Measurements from ENCODE around the gene LLGL2.
"Not testable (repeated sequence)": the region's sequence is repeated elsewhere in the genome, so short reads cannot be mapped to it uniquely, and the experiment has no call there.

Gene LLGL2

GRCh38 chr17:75587675-75588595 is 62.4 kb downstream of the LLGL2 start, which contains the start of gene MYO15B:
Gene MYO15B (plus strand): TSS chr17:75587800. CDS start chr17:75588058, 258 bp downstream.
- Histone ChIP-seq H3K9me3 (no peaks in the 10 kb centered on the region), H3K27ac (peak within 1 kb of the TSS; percentile 98), H3K27me3 (no peaks in the 10 kb centered on the region), H3K9ac (peak within 1 kb of the TSS; percentile 98), H3K4me1 (peaks cover 66% of the 10 kb centered on the region), H3K4me3 (peak within 1 kb of the TSS; percentile 90), H4K20me1 (peaks cover 35% of the 10 kb centered on the region), H3K36me3 (peaks cover 31% of the 10 kb centered on the region), H3K4me2 (peak within 1 kb of the TSS; percentile 98)
- no peak for TF ChIP-seq Cebpa-rat (IDR thresholded peaks at IDR 0.05)

DNA sequence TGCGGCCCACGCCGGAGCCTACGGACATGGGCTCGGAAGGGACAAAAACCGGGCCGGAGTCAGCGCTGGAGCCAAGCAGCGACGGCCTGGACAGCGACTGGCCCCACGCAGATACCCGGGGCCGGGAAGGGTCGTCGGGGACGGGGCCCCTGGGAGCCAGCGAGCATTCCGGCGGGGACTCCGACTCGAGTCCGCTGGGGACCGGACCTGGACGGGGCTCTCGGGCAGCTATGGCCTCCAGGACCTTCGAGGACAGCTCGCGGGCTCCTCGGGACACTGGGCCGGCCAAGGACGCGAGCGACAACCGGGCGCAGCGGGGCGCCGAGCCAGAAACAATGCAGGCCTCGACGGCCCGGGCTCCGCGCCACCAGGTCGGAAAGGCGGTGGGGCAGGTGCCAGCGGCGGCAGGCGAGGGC is 63.1 kb downstream of the LLGL2 start:
- Histone ChIP-seq H3K27me3 (no peaks in the 10 kb centered on the region), H3K36me3 (peaks cover 33% of the 10 kb centered on the region), H3K9ac (peak overlapping the region; percentile 98), H3K27ac (peak overlapping the region; percentile 98), H3K4me1 (peaks cover 59% of the 10 kb centered on the region), H4K20me1 (peaks cover 36% of the 10 kb centered on the region), H3K9me3 (no peaks in the 10 kb centered on the region), H3K4me3 (peak overlapping the region; percentile 90), H3K4me2 (peak overlapping the region; percentile 98)
- TF ChIP-seq Cebpa-rat (IDR thresholded peaks at IDR 0.05): no peak

DNA sequence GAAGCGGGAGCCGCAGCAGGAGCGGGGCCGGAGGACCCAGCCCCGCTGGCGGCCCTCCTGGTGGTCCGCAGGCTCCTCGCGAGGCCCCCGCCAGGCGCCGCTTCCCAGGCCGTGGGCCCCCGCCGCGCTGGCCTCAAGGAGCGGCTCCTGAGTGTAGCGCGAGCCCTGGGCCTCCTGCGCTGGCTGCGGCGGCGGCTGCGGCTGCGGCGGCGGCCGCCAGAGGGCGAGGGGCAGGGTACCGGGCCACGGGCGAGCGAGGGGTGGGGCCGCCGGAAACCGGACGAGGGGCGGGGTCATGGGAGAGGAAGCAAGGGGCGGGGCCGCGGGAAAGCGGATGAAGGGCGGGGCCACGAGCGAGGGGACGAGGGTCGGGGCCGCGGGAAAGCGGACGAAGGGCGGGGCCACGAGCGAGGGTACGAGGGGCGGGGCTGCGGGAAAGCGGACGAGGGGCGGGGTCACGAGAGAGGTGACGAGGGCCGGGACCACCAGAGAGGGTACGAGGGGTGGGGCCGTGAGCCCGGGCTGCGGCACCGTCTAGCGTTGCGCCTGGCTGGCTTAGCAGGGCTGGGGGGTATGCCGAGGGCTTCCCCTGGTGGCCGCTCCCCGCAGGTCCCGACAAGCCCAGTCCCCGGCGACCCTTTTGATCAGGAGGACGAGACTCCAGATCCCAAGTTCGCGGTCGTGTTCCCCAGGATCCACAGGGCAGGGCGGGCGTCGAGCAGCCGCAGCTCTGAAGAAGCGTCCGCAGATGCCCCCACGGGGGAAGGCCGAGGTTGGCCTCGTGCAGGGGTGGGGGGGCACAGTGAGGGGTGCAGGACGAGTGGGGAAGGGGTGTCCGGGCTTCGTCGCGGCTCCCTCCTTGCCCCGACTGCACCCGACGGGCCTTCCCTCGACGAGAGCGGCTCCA is 63.8 kb downstream of the LLGL2 start:
- H3K4me2 ChIP-seq: peak overlapping the region; percentile 98
- no peak for TF ChIP-seq Cebpa-rat (IDR thresholded peaks at IDR 0.05)
- H3K4me3 ChIP-seq: peak overlapping the region; percentile 90
- H3K27me3 ChIP-seq: no peaks in the 10 kb centered on the region
- peak overlapping the region; percentile 98 for H3K27ac ChIP-seq
- peaks cover 39% of the 10 kb centered on the region for H3K36me3 ChIP-seq
- peaks cover 42% of the 10 kb centered on the region for H4K20me1 ChIP-seq
- peak overlapping the region; percentile 98 for H3K9ac ChIP-seq
- H3K4me1 ChIP-seq: peaks cover 53% of the 10 kb centered on the region
- no peaks in the 10 kb centered on the region for H3K9me3 ChIP-seq

DNA sequence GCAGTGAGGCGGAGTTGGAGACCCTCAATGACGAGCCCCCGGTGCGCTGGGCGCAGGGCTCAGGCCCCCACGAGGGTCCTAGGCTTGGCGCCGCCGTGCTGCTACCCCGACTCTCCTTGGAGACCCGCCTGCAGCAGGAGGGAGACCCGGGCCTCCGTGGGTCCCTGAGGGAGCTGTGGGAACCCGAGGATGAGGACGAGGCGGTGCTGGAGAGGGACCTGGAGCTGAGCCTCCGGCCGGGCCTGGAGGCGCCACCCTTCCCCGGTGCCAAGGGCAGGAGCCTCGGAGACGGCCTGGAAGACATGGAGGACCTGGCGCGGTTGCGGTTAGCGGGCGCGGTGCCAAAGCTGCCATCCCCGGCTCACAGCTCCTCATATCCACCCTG is 64.4 kb downstream of the LLGL2 start:
- no peaks in the 10 kb centered on the region for H3K27me3 ChIP-seq
- H3K4me2 ChIP-seq: peak overlapping the region; percentile 96
- TF ChIP-seq Cebpa-rat (IDR thresholded peaks at IDR 0.05): no peak
- H4K20me1 ChIP-seq: peaks cover 49% of the 10 kb centered on the region
- peaks cover 46% of the 10 kb centered on the region for H3K4me1 ChIP-seq
- H3K4me3 ChIP-seq: peak overlapping the region; percentile 90
- no peaks in the 10 kb centered on the region for H3K9me3 ChIP-seq
- H3K9ac ChIP-seq: peak overlapping the region; percentile 76
- H3K36me3 ChIP-seq: peaks cover 45% of the 10 kb centered on the region
- H3K27ac ChIP-seq: peak overlapping the region; percentile 79

DNA sequence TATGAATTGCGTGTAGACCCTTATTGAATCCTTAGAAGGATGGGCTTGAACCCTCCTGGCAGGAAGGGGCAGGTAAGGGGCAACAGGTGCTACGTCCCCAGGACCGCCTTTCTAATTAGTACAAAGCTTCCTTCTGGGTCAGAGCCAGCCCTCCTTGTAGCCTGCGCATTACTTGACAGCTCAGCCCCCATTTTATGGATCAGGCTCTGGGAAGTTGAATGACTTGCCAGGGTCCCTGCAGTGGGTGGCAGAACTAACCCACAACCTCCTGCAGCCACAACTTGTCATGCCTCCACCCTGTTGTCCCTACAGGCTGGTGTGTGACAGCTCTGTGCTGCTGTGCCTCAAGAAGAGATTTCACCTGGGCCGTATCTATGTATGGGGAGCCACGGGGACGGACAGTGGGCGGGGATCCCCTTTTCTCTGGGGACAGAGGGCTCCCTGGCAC is 64.8 kb downstream of the LLGL2 start:
- H3K4me2 ChIP-seq: peak overlapping the region; percentile 96
- no peaks in the 10 kb centered on the region for H3K9me3 ChIP-seq
- H3K9ac ChIP-seq: peak overlapping the region; percentile 76
- peaks cover 53% of the 10 kb centered on the region for H4K20me1 ChIP-seq
- peaks cover 49% of the 10 kb centered on the region for H3K36me3 ChIP-seq
- peak overlapping the region; percentile 90 for H3K4me3 ChIP-seq
- peaks cover 42% of the 10 kb centered on the region for H3K4me1 ChIP-seq
- H3K27ac ChIP-seq: peak overlapping the region; percentile 37; the same call in 1 of the 2 replicates
- TF ChIP-seq Cebpa-rat (IDR thresholded peaks at IDR 0.05): no peak
- H3K27me3 ChIP-seq: no peaks in the 10 kb centered on the region

DNA sequence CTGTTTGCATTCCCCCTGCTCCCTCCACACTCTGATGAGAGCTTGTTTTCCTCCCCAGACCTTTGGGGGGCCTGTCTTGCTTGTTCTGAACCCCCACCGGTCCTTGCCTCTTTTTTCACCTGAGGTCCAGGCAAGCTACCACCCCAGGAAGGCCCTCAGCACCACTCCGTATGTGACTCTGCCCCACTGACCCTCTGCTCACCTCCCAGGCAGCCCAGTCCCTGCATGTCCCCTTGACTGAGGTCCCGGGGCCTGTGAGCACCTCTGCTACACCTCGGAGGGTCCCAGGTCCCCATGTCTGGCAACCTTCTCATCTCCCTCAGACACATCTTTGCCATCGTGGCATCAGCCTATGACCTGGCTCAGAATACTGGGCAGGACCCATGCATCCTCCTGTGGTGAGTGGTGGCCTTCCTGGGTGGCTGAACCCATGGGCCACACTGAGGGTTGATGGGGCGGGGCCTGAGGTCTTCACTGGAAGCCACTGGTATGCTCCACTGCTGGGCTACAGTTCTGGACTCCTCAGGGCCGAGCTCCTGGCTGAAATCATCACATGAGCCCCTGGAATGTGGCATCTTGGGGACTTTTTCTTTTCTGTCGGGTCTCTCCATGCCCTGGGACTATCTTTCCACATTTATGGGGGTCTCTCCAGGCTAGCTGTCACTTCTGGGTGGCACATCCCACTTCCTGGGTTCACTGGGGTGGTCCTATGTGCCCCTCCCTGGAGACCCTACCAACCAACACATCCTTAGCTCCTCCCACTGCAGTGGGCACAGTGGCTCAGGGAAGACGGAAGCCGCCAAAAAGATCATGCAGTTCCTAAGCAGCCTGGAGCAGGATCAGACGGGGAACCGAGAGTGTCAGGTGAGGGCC is 65.6 kb downstream of the LLGL2 start:
- Histone ChIP-seq H3K27me3 (no peaks in the 10 kb centered on the region), H3K4me3 (peak overlapping the region; percentile 90; the same call in 1 of the 2 replicates), H3K27ac (peak overlapping the region; percentile 37; the same call in 1 of the 2 replicates), H3K4me2 (peak overlapping the region; percentile 96), H4K20me1 (peaks cover 61% of the 10 kb centered on the region), H3K4me1 (peaks cover 37% of the 10 kb centered on the region), H3K9ac (peak overlapping the region; percentile 76; the same call in 1 of the 2 replicates), H3K9me3 (no peaks in the 10 kb centered on the region), H3K36me3 (peaks cover 57% of the 10 kb centered on the region)
- TF ChIP-seq Cebpa-rat (IDR thresholded peaks at IDR 0.05): no peak

- no peaks in the 10 kb centered on the region for H3K9me3 ChIP-seq
- H3K27me3 ChIP-seq: no peaks in the 10 kb centered on the region
- H3K4me3 ChIP-seq: no peak overlapping the region
- TF ChIP-seq Cebpa-rat (IDR thresholded peaks at IDR 0.05): no peak
- H3K27ac ChIP-seq: no peak overlapping the region
- H3K4me1 ChIP-seq: peaks cover 35% of the 10 kb centered on the region
- peaks cover 64% of the 10 kb centered on the region for H3K36me3 ChIP-seq
- H4K20me1 ChIP-seq: peaks cover 68% of the 10 kb centered on the region
- H3K4me2 ChIP-seq: no peak overlapping the region
- no peak overlapping the region for H3K9ac ChIP-seq
Measured at GRCh38 chr17:75591722-75592302, 66.3 kb downstream of the LLGL2 start.

DNA sequence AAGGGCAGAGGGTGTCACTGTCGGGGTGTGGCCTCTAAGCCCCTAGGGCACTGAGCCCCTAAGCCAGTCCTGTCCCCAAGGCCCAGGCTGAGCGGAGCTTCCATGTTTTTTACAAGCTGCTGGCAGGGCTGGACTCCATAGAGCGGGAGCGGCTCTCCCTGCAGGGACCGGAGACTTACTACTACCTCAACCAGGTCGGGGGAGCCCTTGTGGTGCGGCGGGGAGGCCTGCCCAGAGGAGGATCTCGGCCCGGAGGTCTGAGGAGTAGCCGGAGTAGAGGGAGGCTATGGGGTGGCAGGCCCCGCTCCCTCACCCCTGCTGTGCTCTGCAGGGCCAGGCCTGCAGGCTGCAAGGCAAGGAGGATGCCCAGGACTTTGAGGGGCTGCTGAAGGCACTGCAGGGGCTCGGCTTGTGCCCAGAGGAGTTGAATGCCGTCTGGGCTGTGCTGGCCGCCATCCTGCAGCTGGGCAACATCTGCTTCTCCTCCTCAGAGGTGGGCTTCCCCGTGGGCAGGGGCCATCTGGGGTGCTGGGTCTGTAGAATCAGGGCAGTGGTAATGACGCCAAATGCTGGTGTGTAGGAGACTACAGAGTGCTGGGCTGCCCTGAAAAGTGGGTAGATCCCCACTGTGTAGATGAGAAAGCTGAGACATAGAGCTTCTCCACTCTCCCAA is 67.0 kb downstream of the LLGL2 start:
- no peaks in the 10 kb centered on the region for H3K27me3 ChIP-seq
- no peak overlapping the region for H3K4me2 ChIP-seq
- peaks cover 75% of the 10 kb centered on the region for H4K20me1 ChIP-seq
- peaks cover 28% of the 10 kb centered on the region for H3K4me1 ChIP-seq
- H3K4me3 ChIP-seq: no peak overlapping the region
- H3K9me3 ChIP-seq: no peaks in the 10 kb centered on the region
- no peak overlapping the region for H3K27ac ChIP-seq
- H3K36me3 ChIP-seq: peaks cover 71% of the 10 kb centered on the region
- no peak overlapping the region for H3K9ac ChIP-seq
- TF ChIP-seq Cebpa-rat (IDR thresholded peaks at IDR 0.05): no peak

DNA sequence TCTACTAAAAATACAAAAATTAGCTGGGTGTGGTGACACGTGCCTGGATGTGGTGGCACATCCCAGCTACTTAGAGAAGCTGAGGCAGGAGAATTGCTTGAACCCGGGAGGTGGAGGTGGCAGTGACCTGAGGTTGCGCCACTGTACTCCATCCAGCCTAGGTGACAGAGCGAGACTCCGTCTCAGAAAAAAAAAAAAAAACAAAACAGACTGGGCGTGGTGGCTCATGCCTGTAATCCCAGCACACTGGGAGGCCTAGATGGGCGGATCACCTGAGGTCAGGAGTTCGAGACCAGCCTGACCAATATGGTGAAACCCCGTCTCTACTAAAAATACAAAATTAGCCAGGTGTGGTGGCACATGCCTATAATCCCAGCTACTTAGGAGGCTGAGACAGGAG is 67.9 kb downstream of the LLGL2 start:
- Histone ChIP-seq H4K20me1 (peaks cover 76% of the 10 kb centered on the region), H3K36me3 (peaks cover 72% of the 10 kb centered on the region), H3K4me1 (peaks cover 23% of the 10 kb centered on the region)
- H3K9ac ChIP-seq, H3K9me3 ChIP-seq, H3K27ac ChIP-seq, H3K4me2 ChIP-seq, H3K4me3 ChIP-seq, H3K27me3 ChIP-seq: not testable (repeated sequence)

Data from BLaER1 (cell line).